Activated CD8-positive, alpha-beta T cell treated with anti-CD3 and anti-CD28 coated beads, Interleukin-2, amount 10 ng/mL, durations not matched to agents 7 days and 5 days (primary cell): Measurements from ENCODE around the gene TRIM24. TPM values are rescaled to one million over a fixed set of nuclear protein-coding genes. Genes with fewer than 3 reads are reported as not detected.
A peak's percentile ranks its signal among the peaks of the same experiment; 100 is the strongest.

Experiments used
- ATAC-seq: fragments of 150-1000 bp; cut with Tn5 transposase; one replicate; pipeline ENCODE4 v1.10.0; 2021; ENCODE audit warnings: moderate library complexity
- CTCF ChIA-PET: fragments of 350-600 bp; sonication (Branson Sonifier 250); formaldehyde crosslinking; loops from one replicate; lab custom pipeline; 2021; ENCODE audit warnings: antibody characterized with exemption; lab: Charles Lee
- POLR2A ChIA-PET: fragments of 350-600 bp; sonication (Branson Sonifier 250); formaldehyde crosslinking; loops from one replicate; lab custom pipeline; 2021; ENCODE audit warnings: antibody characterized with exemption; lab: Charles Lee
- DNase-seq: peaks from one replicate; pipeline ENCODE4 v3.0.0-alpha.2; 2020
- H3K27ac Mint-ChIP-seq: one replicate; pipeline ENCODE4 v1.8.0; 2021; ENCODE audit warnings: mild to moderate bottlenecking, mixed read lengths
- H3K27me3 Mint-ChIP-seq: one replicate; pipeline ENCODE4 v1.8.0; 2021; ENCODE audit warnings: low read depth, mixed read lengths
- H3K36me3 Mint-ChIP-seq: one replicate; pipeline ENCODE4 v1.8.0; 2021; ENCODE audit warnings: low read depth, mixed read lengths
- H3K4me1 Mint-ChIP-seq: one replicate; pipeline ENCODE4 v1.8.0; 2021; ENCODE audit warnings: low read depth, mixed read lengths
- H3K4me3 Mint-ChIP-seq: one replicate; pipeline ENCODE4 v1.8.0; 2021; ENCODE audit warnings: mild to moderate bottlenecking, mixed read lengths
- H3K9me3 Mint-ChIP-seq: one replicate; pipeline ENCODE4 v1.8.0; 2022; ENCODE audit warnings: mixed read lengths; ENCODE audit not compliant: insufficient read depth
- total RNA-seq, 2 experiments: library from RNA; stranded (reverse); gene quantifications; one replicate each; pipeline ENCODE4 v1.2.3, GENCODE V29; 2021

Gene TRIM24
- total RNA-seq, 2 experiments from 2014 or later = 26.1 to 26.2 TPM

DNA sequence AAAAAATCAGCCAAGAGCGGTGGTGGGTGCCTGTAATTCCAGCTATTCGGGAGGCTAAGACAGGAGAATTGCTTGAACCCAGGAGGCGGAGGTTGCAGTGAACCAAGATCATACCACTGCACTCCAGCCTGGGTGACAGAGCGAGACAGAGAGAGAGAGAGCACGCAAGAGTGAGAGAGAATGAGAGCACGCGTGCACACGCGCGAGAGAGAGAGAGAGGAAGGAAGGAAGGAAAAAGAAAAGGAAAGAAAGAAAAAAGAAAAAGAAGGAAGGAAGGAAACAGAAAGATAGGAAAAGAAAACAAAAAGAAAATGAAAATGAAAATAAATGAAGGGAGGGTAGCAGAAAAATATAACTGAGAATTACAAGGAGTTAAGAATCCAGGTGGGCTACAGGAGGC lies 158.4 kb downstream of the TRIM24 start:
- H3K36me3 Mint-ChIP-seq = no peaks in the 10 kb centered on the region
- H3K4me1 Mint-ChIP-seq = peaks cover 12% of the 10 kb centered on the region
- no peak for DNase-seq
- H3K9me3 Mint-ChIP-seq = no peaks in the 10 kb centered on the region
- H3K4me3 Mint-ChIP-seq = no peak overlapping the region
- ChIA-PET POLR2A (no interaction called here), CTCF (no interaction called here)
- H3K27ac Mint-ChIP-seq = no peak overlapping the region
- ATAC-seq = no peak
- no peaks in the 10 kb centered on the region for H3K27me3 Mint-ChIP-seq

DNA sequence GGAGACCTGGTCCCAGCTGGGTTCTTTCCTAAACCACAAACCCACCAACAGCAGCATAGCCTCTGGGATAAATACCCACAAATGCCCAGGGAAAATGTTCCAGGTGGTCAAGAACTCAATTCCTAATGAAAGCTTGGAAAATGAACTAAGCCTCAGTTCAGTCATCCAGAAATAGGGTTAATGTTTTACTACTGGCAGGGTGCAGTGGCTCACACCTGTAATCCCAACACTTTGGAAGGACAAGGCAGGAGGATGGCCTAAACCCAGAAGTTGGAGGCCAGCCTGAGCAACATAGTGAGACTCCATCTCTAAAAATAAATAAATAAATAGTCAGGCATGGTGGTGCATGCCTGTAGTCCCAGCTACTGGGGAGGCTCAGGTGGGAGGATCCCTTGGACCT lies 158.9 kb downstream of the TRIM24 start:
- ATAC-seq = no peak

GRCh38 chr7:138622841-138623240 lies 162.8 kb downstream of the TRIM24 start:
- CTCF ChIA-PET = no interaction called here
- Mint-ChIP-seq H3K4me3 (no peak overlapping the region), H3K4me1 (peaks cover 48% of the 10 kb centered on the region), H3K27me3 (no peaks in the 10 kb centered on the region), H3K27ac (no peak overlapping the region), H3K36me3 (peaks cover 9% of the 10 kb centered on the region), H3K9me3 (no peaks in the 10 kb centered on the region)
- no peak for DNase-seq
- POLR2A ChIA-PET = no interaction called here
- ATAC-seq = no peak

More for the DNA sequence above, 158.9 kb downstream of the TRIM24 start:
- CTCF ChIA-PET = no interaction called here
- POLR2A ChIA-PET = no interaction called here
- no peak overlapping the region for H3K4me3 Mint-ChIP-seq
- no peak overlapping the region for H3K27ac Mint-ChIP-seq
- peaks cover 14% of the 10 kb centered on the region for H3K4me1 Mint-ChIP-seq
- H3K27me3 Mint-ChIP-seq = no peaks in the 10 kb centered on the region
- DNase-seq = no peak
- H3K9me3 Mint-ChIP-seq = no peaks in the 10 kb centered on the region
- H3K36me3 Mint-ChIP-seq = no peaks in the 10 kb centered on the region

DNA sequence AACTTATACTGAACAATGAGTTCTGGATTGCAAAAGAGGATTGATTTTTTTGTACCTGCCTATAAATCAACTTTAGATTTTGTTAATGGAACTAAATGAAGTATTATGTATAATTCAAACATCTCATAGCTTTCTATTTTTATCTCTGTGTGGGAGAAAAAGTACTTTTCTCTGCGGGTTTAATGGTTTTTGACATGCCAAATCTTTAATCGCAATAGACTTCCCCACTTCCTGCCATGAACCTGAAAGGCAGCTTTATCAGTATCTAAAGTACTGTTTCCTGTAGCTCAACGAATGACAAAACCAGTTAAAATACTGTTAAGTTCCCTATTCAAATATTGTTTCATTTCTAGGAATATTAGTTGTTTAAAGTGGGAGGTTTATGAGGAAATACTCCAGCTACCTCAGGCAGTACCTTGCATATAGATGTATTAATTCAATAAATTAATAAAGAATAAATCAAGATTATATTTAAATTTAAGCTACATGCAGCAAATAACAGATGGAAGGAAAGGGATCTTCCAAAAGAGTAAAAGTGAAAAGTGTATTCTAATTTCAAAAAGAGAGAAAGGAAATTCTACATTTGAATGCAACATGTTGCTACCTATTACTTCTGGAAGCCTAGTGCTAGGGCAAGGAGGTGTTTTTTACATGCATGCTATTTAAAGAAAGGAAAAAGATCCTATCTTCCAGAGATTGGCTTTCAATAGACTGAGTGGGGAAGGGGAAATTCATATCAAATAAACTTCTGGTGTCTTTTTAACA lies 165.2 kb downstream of the TRIM24 start:
- peak; percentile 51 for ATAC-seq
- CTCF ChIA-PET = interaction anchor here (0.7 to 2.5 kb wide), 7 partner anchors 9 to 164 kb away, joined by 3 to 14 read pairs (median 3); partner anchors contain the start of gene TRIM24

GRCh38 chr7:138625849-138626230 lies 165.8 kb downstream of the TRIM24 start:
- ChIA-PET POLR2A (interaction anchor here (0.5 kb wide), 1 partner anchor 32 kb away, joined by 3 read pairs; no protein-coding TSS in a partner anchor), CTCF (interaction anchor here (0.7 to 2.5 kb wide), 7 partner anchors 10 to 165 kb away, joined by 3 to 14 read pairs (median 3); partner anchors contain the start of gene TRIM24)
- Mint-ChIP-seq H3K4me3 (peak overlapping the region; percentile 69), H3K27ac (peak overlapping the region; percentile 90), H3K9me3 (no peaks in the 10 kb centered on the region), H3K27me3 (no peaks in the 10 kb centered on the region), H3K36me3 (peaks cover 9% of the 10 kb centered on the region), H3K4me1 (peaks cover 53% of the 10 kb centered on the region)
- DNase-seq (peak; percentile 69), ATAC-seq (peak; percentile 80)

More for the DNA sequence above, 165.2 kb downstream of the TRIM24 start:
- POLR2A ChIA-PET = interaction anchor here (0.5 to 1.4 kb wide), 2 partner anchors 33 to 165 kb away, joined by 3 to 4 read pairs; partner anchors contain the start of gene TRIM24
- Mint-ChIP-seq H3K4me1 (peaks cover 53% of the 10 kb centered on the region), H3K27ac (peak overlapping the region; percentile 90), H3K36me3 (peaks cover 9% of the 10 kb centered on the region), H3K9me3 (no peaks in the 10 kb centered on the region), H3K27me3 (no peaks in the 10 kb centered on the region), H3K4me3 (peak overlapping the region; percentile 69)
- DNase-seq = peak; percentile 33

- Mint-ChIP-seq H3K36me3 (peaks cover 9% of the 10 kb centered on the region), H3K9me3 (no peaks in the 10 kb centered on the region), H3K4me1 (peaks cover 53% of the 10 kb centered on the region), H3K27me3 (no peaks in the 10 kb centered on the region), H3K27ac (peak overlapping the region; percentile 90), H3K4me3 (no peak overlapping the region)
- ATAC-seq (no peak), DNase-seq (no peak)
- ChIA-PET POLR2A (no interaction called here), CTCF (no interaction called here)
Observed at GRCh38 chr7:138626846-138627245, 166.8 kb downstream of the TRIM24 start.

GRCh38 chr7:138627361-138627760 lies 167.3 kb downstream of the TRIM24 start:
- no peak for ATAC-seq
- H3K9me3 Mint-ChIP-seq = no peaks in the 10 kb centered on the region
- POLR2A ChIA-PET = no interaction called here
- H3K4me3 Mint-ChIP-seq = no peak overlapping the region
- no peak overlapping the region for H3K27ac Mint-ChIP-seq
- peaks cover 54% of the 10 kb centered on the region for H3K4me1 Mint-ChIP-seq
- no peak for DNase-seq
- peaks cover 9% of the 10 kb centered on the region for H3K36me3 Mint-ChIP-seq
- no peaks in the 10 kb centered on the region for H3K27me3 Mint-ChIP-seq
- CTCF ChIA-PET = interaction anchor here (0.6 kb wide), 1 partner anchor 287 kb away, joined by 3 read pairs; no protein-coding TSS in a partner anchor

GRCh38 chr7:138630059-138630610 lies 170.1 kb downstream of the TRIM24 start:
- Mint-ChIP-seq H3K4me3 (no peak overlapping the region), H3K27ac (no peak overlapping the region), H3K36me3 (peaks cover 8% of the 10 kb centered on the region), H3K4me1 (peaks cover 40% of the 10 kb centered on the region), H3K27me3 (no peaks in the 10 kb centered on the region), H3K9me3 (no peaks in the 10 kb centered on the region)
- ATAC-seq (no peak), DNase-seq (no peak)
- CTCF ChIA-PET = no interaction called here
- POLR2A ChIA-PET = no interaction called here

GRCh38 chr7:138632384-138632783 lies 172.3 kb downstream of the TRIM24 start:
- no peaks in the 10 kb centered on the region for H3K9me3 Mint-ChIP-seq
- DNase-seq (no peak), ATAC-seq (no peak)
- no peak overlapping the region for H3K4me3 Mint-ChIP-seq
- H3K27me3 Mint-ChIP-seq = no peaks in the 10 kb centered on the region
- peaks cover 1% of the 10 kb centered on the region for H3K36me3 Mint-ChIP-seq
- H3K4me1 Mint-ChIP-seq = peaks cover 18% of the 10 kb centered on the region
- CTCF ChIA-PET = interaction anchor here (1.5 kb wide), 1 partner anchor 106 kb away, joined by 4 read pairs; no protein-coding TSS in a partner anchor
- POLR2A ChIA-PET = interaction anchor here (0.6 kb wide), 1 partner anchor 19 kb away, joined by 3 read pairs; no protein-coding TSS in a partner anchor
- no peak overlapping the region for H3K27ac Mint-ChIP-seq

DNA sequence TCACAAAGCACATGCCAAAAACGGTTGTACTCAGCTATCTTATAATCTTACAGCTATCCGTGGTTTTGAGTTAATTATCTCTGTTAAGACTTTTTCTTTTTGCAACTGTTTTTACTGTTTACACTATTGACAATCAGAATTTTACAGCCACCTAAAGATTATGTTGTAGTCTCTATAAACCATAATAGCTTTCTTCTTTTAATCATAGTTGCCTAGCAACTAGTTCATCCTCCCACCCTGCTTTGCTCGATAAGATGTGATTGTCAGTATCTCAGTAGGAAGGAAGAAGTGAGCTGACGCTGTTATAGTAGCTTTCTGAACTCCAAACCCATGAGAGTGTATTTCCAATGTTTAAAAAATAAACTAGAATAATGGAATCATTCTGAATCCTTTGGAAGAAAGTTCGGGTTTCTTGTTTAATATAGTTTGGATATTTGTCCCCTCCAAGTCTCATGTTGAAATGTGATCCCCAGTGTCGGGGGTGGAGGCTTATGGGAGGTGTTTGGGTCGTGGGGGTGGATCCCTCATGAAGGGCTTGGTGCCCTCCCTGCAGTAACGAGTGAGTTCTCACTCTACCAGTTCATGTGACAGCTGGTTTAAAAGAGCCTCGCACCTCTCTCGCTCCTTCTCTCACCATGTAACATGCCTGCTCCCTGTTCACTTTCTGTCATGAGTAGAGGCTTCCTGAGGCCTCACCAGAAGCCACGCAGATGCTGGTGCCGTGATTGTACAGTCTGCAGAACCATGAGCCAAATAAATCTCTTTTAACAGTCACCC lies 173.0 kb downstream of the TRIM24 start:
- POLR2A ChIA-PET = interaction anchor here (0.6 kb wide), 1 partner anchor 20 kb away, joined by 3 read pairs; no protein-coding TSS in a partner anchor
- Mint-ChIP-seq H3K4me3 (no peak overlapping the region), H3K36me3 (no peaks in the 10 kb centered on the region), H3K27ac (no peak overlapping the region), H3K9me3 (no peaks in the 10 kb centered on the region), H3K4me1 (peaks cover 13% of the 10 kb centered on the region), H3K27me3 (no peaks in the 10 kb centered on the region)
- DNase-seq (no peak), ATAC-seq (no peak)
- CTCF ChIA-PET = interaction anchor here (1.5 kb wide), 1 partner anchor 105 kb away, joined by 4 read pairs; no protein-coding TSS in a partner anchor
